Fibroblast of lung (primary cell): ENCODE measurements around the gene PDAP1.

ENCODE experiments used
- CTCF ChIP-seq, 2 donors: IDR thresholded peaks in 1 of 2; conservative IDR thresholded peaks in 1 of 2; 1 replicate in 1 of 2; 2 replicates in 1 of 2; pipeline ENCODE4 v1.5.1; 2011 to 2012; ENCODE audit warnings: low read length in 2 of 2, control low read depth in 1 of 2, inconsistent platforms in 1 of 2, low read depth in 1 of 2, mild to moderate bottlenecking in 1 of 2
- EZH2 ChIP-seq: IDR thresholded peaks from 2 replicates; pipeline ENCODE4 v1.5.1; 2012; ENCODE audit warnings: low read length, control low read depth, mild to moderate bottlenecking; ENCODE audit errors: missing control alignments

GRCh38 chr7:99409806-99410205 lies 1.4 kb upstream of the PDAP1 start:
- TF ChIP-seq CTCF (conservative IDR thresholded peaks at IDR 0.05 in 1 of 2, IDR thresholded peaks at IDR 0.05 in 1 of 2; ENCODE audit: low read depth in 1 of 2, low read length in 2 of 2), result no peak
- TF ChIP-seq EZH2, result no peak
